Glomerular endothelial cell (primary cell): ENCODE results near the gene EVPLL. TPM values are rescaled to one million over a fixed set of nuclear protein-coding genes. Genes with fewer than 3 reads are reported as not detected.
"Not testable (repeated sequence)": the region's sequence is repeated elsewhere in the genome, so short reads cannot be mapped to it uniquely, and the experiment has no call there.

Experiments used
- DNase-seq: peaks from one replicate; pipeline ENCODE4 v3.0.0-alpha.2; 2011; ENCODE audit warnings: low read depth, low spot score; ENCODE audit errors: extremely low read depth
- total RNA-seq: library from RNA; depleted of rRNA; stranded (reverse); fragments of >200 nt; gene quantifications from 2 replicates; pipeline ENCODE4 v1.2.3, GENCODE V29; 2015

Gene EVPLL
- total RNA-seq, 1 donor from 2014 or later = not detected

GRCh38 chr17:18378614-18379013 is 1.0 kb downstream of the EVPLL start:
- not testable (repeated sequence) for DNase-seq

- no peak for DNase-seq
Observed at GRCh38 chr17:18379246-18380146, 1.9 kb downstream of the EVPLL start.

GRCh38 chr17:18380471-18381157 is 3.0 kb downstream of the EVPLL start:
- no peak for DNase-seq

GRCh38 chr17:18381158-18381952 is 3.8 kb downstream of the EVPLL start:
- DNase-seq = no peak

- DNase-seq = no peak
Observed at GRCh38 chr17:18381953-18382245, 4.3 kb downstream of the EVPLL start.

GRCh38 chr17:18382441-18383078 is 5.0 kb downstream of the EVPLL start:
- no peak for DNase-seq

GRCh38 chr17:18383079-18383481 is 5.5 kb downstream of the EVPLL start:
- not testable (repeated sequence) for DNase-seq

GRCh38 chr17:18384271-18384670 is 6.7 kb downstream of the EVPLL start:
- not testable (repeated sequence) for DNase-seq

- DNase-seq = not testable (repeated sequence)
Observed at GRCh38 chr17:18387583-18387982, 10.0 kb downstream of the EVPLL start.

GRCh38 chr17:18388266-18388665 is 10.7 kb downstream of the EVPLL start:
- not testable (repeated sequence) for DNase-seq

GRCh38 chr17:18388728-18389127 is 11.2 kb downstream of the EVPLL start:
- DNase-seq = not testable (repeated sequence)

- DNase-seq = not testable (repeated sequence)
Observed at GRCh38 chr17:18401872-18402590, 24.5 kb downstream of the EVPLL start.

GRCh38 chr17:18403166-18403565 is 25.6 kb downstream of the EVPLL start:
- DNase-seq = not testable (repeated sequence)

- not testable (repeated sequence) for DNase-seq
Observed at GRCh38 chr17:18403604-18404003, 26.0 kb downstream of the EVPLL start.

GRCh38 chr17:18408906-18409305 is 31.3 kb downstream of the EVPLL start:
- not testable (repeated sequence) for DNase-seq

- DNase-seq = not testable (repeated sequence)
Observed at GRCh38 chr17:18409321-18409720, 31.7 kb downstream of the EVPLL start.

- DNase-seq = not testable (repeated sequence)
Observed at GRCh38 chr17:18410736-18411135, 33.2 kb downstream of the EVPLL start.

- not testable (repeated sequence) for DNase-seq
Observed at GRCh38 chr17:18411377-18411864, 33.8 kb downstream of the EVPLL start.

- not testable (repeated sequence) for DNase-seq
Observed at GRCh38 chr17:18412001-18412538, 34.5 kb downstream of the EVPLL start.
